Hematopoietic multipotent progenitor cell (in vitro differentiated cells): ENCODE results near the gene RAB1A. TPM values are rescaled to one million over a fixed set of nuclear protein-coding genes. Genes with fewer than 3 reads are reported as not detected.
A peak's percentile ranks its signal among the peaks of the same experiment; 100 is the strongest.

Experiments used
- DNase-seq, 3 donors: peaks; one replicate each; pipeline ENCODE4 v3.0.0-alpha.2; 2011 to 2015; ENCODE audit warnings: low read depth in 2 of 3, low spot score in 2 of 3
- total RNA-seq: library from RNA; depleted of rRNA; stranded (reverse); fragments of >200 nt; gene quantifications from one replicate; pipeline ENCODE4 v1.2.3, GENCODE V29; 2012

Gene RAB1A
- total RNA-seq, 1 donor: 26.1 TPM

DNA sequence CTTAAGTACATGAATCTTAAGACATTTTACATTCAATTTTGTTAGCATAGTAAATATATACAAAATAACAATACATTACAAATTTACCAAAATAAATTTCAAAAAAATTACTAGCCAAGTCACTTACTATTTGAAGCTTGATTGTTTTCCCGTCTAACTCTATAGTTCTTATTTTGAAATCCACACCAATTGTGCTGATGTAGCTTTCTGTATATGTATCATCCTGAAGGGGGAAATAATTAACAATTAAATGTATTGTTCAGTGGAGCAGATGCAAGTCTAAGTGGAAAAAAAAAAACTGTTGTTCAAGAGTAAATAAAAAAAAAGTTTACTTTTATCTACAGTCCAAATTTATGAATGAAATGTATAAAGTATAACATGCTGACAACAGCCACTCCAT is 32.1 kb downstream of the RAB1A start:
- no peak for DNase-seq

- no peak for DNase-seq
Observed at GRCh38 chr2:65096948-65097347, 33.0 kb downstream of the RAB1A start.

DNA sequence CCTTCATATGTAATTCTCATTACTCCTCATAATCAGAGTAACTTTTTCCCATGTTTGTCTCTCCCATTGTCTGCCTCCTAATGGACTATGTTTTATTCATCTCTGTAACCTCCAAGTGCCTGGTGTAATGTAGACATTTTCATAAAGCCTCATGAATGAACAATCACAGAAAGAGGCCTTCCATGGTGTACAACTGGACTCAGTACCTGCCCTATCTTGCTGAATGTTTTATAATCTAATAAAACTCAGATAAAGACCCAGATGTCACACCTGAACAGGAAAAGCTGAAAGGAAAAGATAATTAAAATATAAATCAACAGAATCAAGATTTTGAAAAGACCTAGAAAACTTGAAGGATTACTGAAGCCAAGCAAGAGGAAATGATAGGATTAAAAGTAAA is 36.7 kb downstream of the RAB1A start:
- no peak for DNase-seq

DNA sequence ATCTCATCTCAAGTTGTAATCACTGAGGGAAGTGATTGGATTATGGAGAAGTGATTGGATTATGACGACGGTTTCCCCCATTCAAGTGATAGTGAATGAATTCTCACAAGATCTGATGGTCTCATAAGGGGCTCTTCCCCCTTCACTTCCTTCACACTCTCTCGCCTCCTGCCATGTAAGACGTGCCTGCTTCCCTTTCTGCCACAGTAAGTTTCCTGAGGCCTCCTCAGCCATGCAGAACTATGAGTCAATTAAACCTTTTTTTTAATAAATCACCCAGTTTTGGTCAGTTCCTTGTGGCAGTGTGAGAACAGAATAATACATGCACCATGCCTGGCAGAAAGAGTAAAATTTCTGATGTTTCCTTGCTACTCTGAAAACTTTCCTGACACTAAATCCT is 37.1 kb downstream of the RAB1A start:
- peak in 1 of 3 donors; percentile 26 for DNase-seq

- no peak for DNase-seq
Observed at GRCh38 chr2:65085148-65085547, 44.8 kb downstream of the RAB1A start.

DNA sequence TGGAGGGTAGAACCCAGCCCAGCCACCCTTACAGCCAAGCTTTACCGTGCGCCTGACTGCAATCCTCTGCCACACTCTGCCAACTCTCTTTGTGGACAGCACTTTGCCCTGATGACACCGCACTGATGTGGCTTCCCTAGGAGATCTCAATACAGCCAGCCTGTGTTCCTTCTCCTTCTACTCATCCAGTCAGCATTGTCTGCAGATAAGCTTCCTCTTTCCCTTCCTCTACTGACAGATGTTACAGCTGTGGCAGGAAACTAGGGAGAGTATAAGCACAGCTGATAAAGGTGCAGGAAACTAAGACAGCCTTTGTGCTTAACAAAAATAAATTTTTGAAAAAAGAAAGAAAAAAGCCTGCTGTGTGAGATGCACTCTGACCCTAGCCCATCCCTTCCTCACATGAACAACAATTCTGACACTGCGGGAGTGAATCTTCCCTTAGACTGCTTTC is 48.6 kb downstream of the RAB1A start:
- DNase-seq: peak in 2 of 3 donors; percentile 92 to 98

GRCh38 chr2:65079017-65079416 is 50.9 kb downstream of the RAB1A start:
- no peak for DNase-seq

DNA sequence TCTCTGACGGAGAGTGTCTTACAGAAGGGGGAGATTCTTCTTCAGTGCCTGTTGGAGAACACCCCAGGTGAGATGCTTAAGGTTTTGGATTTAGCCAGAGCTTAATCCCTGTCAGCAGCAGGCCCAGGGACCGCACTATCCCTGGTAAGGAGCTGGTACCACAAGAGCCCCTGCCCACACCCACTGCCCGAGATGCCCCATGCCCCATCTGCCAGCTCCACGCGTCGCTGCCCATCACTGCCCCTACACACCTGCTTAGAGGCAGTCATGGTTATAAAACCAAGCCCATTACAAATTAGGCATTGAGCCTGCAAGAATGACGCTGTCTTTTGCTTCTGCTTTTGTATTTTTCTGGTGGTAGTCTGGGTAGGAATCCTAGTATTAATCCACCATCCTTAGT is 52.0 kb downstream of the RAB1A start:
- no peak for DNase-seq

DNA sequence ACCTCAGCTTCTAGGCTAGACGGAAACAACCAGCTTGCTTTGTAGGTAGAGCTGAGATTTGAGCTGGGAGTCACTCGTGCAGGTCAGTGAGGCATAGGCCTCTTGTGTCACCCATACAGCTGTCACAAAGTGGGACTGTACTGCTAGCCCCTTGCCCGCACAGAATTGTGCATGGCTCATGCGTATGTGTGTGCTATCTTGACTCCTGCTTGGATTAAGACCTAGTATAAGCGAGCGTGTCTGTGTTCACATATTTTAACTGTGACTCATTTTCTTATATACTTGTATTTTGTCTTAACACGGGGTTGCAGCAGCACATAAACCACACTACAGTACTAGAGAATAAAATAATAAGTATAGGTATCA is 53.6 kb downstream of the RAB1A start:
- no peak for DNase-seq

DNA sequence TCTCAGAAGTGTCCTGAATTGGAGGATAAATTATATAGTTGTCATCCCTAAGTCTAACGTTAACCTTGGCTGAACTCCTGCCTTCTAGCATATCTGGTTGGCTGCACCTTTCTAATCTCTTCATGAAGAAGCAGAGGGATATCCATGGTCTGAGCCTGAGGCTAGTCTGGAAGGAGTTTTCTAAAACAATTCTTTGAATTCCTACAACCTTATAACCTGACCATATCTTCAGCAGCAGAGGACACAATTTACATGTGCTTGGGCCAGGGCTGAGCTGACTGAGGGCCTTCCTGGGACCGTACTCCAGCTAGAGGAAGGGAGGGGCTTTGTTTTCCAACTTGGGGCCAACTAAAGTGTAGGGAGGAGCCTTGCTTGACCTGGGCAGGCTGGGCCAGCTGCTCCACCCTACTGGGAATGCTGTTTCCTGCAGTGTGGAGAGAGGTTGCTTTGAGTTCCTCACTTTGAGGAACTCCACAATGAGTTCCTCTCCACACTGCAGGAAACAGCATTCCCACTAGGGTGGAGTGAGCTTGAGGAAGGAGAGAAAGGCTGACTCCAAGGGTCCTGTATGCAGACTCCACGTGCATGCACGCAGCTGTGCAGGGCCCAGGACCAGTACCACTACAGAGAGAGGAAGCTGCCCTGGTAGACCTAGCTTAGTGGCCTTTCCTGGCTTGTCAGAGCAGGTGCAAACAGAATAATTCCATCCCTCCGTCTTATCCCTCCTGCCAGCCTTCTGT is 54.1 kb downstream of the RAB1A start:
- DNase-seq: no peak

- DNase-seq: no peak
Observed at GRCh38 chr2:65075176-65075575, 54.7 kb downstream of the RAB1A start.

- DNase-seq: no peak
Observed at GRCh38 chr2:65073879-65074565, 55.9 kb downstream of the RAB1A start.

GRCh38 chr2:65072181-65072970 is 57.5 kb downstream of the RAB1A start:
- DNase-seq: no peak

- DNase-seq: no peak
Observed at GRCh38 chr2:65071499-65072180, 58.3 kb downstream of the RAB1A start.

GRCh38 chr2:65070856-65071255 is 59.0 kb downstream of the RAB1A start:
- DNase-seq: no peak

DNA sequence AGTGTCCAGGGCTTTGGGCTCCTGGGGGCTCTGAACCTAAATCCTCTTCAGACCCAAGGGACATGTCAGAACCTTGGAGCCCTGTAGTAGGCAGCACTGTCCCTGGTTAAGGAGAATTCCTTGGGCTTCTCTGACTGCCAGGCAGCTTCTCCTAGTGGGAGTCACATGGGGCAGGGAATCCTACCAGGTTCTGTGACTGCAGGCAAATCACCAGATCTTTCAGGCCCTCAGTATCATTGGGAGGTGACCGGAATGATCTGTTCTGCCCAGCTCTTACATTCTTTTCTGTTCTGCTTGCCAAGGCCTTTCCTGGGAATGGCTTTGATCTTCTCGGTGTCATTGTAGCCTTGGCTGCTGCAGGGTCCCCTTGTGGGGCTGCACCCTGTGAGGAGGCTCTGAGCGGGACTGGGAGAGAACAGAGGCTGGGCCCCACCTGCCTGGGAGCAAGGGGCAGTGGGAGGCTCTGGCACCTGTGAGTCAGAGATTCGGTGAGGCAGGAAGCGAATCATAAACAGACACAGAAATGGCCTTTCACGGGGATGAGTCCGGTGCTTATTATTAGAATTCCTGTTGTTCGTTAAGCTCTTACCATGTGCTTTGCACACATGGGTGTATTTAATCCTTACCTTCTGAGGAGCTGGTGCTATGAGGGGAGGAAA is 59.6 kb downstream of the RAB1A start:
- no peak for DNase-seq

DNA sequence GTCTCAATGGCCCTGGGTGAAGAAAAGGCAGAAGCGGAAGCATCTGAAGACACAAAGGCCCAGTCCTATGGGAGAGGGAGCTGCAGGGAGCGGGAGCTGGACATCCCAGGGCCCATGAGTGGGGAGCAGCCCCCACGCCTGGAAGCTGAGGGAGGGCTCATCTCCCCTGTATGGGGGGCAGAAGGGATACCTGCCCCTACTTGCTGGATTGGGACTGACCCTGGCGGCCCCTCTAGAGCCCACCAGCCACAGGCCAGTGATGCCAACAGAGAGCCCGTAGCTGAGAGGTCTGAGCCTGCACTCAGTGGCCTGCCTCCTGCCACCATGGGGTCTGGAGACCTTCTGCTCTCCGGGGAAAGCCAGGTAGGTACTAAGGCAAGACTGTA is 60.5 kb downstream of the RAB1A start:
- no peak for DNase-seq

- peak in 1 of 3 donors; percentile 59 for DNase-seq
Observed at GRCh38 chr2:65067806-65068553, 61.9 kb downstream of the RAB1A start.

DNA sequence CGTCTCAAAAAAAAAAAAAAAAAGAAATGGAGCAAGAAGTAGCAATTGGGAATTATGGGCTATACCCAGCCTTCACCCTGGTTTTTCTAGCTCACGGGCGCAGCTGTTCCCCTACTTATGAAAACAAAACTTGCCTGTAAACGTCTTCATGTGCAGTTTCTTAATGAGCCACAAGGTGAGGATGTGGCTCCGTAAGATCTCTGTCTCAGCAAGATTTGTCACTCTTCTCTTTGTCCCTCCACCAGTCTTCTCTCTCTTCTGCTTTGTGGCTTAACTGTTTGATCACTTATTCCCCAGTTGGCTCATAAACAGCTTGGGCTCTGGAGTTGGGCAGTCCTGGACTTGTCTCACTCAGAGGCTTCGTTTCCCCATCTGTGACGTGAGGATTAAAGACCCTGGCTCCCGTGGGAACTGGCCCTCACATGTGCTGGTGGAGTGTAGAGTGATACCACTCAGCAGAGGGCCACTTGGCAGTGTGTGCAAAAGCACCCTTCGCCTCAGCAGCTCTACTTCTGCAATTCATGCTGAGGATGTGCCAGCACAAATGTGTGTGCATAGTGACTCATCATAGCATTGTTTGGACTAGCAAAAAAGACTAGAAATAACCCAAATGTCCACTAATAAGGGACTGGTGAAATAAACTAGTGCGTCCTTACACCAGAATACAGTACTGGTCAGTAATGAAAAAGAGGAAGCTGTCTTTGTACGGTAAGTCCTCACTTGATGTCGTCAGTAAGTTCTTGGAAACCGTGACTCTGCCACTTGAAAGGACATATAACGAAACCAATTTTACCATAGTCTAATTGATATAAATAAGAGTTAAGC is 65.0 kb downstream of the RAB1A start:
- DNase-seq: peak; percentile 35 to 92 (median 89)
